NCI-H2171 (cell line): ENCODE data around the gene DNAH12.
"Not testable (repeated sequence)": the region's sequence is repeated elsewhere in the genome, so short reads cannot be mapped to it uniquely, and the experiment has no call there.

ENCODE experiments used
- DNase-seq: peaks from one replicate; lab custom pipeline; 2025; lab: John Stamatoyannopoulos, UW

DNAH12 gene

GRCh38 chr3:57402675-57403074 lies 141.5 kb downstream of the DNAH12 start:
- DNase-seq = no peak

GRCh38 chr3:57397175-57398026 lies 146.7 kb downstream of the DNAH12 start:
- DNase-seq = no peak

- no peak for DNase-seq
Observed at GRCh38 chr3:57393977-57394376, 150.2 kb downstream of the DNAH12 start.

- DNase-seq = no peak
Observed at GRCh38 chr3:57391767-57392166, 152.4 kb downstream of the DNAH12 start.

- no peak for DNase-seq
Observed at GRCh38 chr3:57389271-57389670, 154.9 kb downstream of the DNAH12 start.

GRCh38 chr3:57386307-57386706 lies 157.8 kb downstream of the DNAH12 start:
- DNase-seq = no peak

GRCh38 chr3:57385498-57385897 lies 158.6 kb downstream of the DNAH12 start:
- DNase-seq = no peak

- DNase-seq = no peak
Observed at GRCh38 chr3:57383838-57384237, 160.3 kb downstream of the DNAH12 start.

DNA sequence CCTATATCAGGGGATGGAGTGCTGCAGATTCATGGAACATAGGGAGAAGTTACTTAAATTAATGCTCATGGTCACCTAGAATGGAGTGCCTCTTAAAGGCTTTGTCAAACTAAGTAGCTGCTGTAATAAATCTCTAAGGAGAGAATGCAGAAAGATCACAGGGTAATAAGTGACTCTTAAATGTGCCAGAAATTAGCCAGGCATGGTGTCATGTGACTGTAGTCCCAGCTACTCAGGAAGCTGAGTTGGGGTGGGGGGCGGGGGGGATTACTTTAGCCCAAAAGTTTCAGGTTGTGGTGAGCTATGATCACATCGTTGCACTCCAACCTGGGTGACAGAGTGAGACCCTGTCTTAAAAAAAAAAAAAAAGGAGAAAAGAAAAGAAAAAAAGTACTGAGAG lies 160.7 kb downstream of the DNAH12 start:
- no peak for DNase-seq

- DNase-seq = no peak
Observed at GRCh38 chr3:57382933-57383332, 161.2 kb downstream of the DNAH12 start.

DNA sequence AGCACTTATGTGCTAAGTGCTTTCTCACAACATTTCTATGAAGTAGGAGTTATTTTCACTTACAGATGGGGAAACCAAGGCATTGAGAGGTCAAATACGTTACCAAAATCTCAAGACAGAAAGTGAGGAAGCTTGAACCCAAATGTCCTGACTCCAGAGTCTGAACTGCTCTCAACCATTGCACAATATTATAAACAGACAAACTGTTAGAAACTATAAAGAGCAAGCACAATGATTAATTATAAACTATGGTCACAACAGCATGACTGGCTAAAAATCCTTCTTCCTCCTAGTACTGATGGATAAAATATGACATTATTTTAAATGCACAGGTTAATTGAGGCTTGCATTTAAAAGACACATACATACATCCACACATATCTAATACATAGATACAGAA lies 173.8 kb downstream of the DNAH12 start:
- DNase-seq = no peak

DNA sequence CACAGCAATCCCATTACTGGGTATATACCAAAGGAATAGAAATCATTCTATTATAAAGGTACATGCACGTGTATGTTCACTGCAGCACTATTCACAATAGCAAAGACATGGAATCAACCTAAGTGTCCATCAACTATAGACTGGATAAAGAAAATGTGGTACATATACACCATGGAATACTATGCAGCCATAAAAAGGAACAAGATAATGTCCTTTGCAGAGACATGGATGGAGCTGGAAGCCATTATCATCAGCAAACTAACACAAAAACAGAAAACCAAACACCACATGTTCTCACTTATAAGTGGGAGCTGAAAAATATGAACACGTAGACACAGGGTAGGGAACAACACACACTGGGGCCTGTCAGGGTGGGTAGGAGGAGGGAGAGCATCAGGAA lies 179.1 kb downstream of the DNAH12 start:
- DNase-seq = not testable (repeated sequence)

DNA sequence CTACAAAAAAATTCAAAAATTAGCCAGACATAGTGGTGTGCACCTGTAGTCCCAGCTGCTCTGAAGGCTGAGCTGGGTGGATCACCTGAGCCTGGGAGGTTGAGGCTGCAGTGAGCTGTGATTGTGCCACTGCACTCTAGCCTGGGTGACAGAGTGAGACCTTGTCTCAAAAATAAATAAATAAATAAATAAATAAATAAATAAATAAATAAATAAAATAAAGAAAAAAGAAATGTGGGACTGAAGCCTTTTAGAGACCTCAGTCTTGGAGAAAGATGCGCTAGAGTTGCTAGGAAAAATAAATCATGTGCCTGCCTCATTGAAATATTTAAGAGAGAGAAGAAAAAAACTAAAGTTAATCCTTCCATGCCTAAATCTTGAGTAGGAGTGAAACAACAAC lies 187.9 kb downstream of the DNAH12 start:
- DNase-seq = not testable (repeated sequence)

DNA sequence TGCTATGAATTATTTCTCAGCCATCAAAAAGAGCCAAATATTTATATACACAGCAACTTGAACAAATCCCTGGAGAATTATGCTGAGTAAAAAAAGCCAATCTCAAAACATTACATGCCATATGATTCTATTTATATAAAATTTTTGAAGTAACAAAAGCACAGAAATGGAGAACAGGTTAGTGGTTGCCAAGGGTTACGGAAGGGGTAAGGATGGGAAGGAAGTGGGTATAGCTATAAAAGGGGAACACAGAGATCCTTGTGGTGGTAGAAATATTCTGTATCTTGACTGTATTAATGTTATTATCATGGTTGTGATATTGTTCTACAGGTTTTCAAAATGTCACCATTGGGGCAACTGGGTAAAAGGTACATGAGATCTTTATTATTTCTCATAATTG lies 189.4 kb downstream of the DNAH12 start:
- no peak for DNase-seq

GRCh38 chr3:57350271-57350670 lies 193.9 kb downstream of the DNAH12 start:
- no peak for DNase-seq

DNA sequence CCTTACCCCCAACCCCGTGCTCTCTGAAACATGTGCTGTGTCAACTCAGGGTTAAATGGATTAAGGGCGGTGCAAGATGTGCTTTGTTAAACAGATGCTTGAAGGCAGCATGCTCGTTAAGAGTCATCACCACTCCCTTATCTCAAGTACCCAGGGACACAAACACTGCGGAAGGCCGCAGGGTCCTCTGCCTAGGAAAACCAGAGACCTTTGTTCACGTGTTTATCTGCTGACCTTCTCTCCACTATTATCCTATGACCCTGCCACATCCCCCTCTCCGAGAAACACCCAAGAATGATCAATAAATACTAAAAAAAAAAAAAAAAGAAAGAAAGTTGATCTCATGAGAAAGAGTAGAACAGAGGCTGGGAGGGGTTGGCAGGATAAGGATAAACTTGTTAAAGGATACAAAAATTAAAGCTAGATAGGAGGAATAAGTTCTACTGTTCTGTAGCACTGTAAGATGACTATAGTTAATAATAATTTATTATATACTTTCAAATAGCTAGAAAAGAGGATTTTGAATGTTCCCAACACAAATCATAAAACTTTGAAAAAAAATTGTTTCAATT lies 205.0 kb downstream of the DNAH12 start:
- not testable (repeated sequence) for DNase-seq

GRCh38 chr3:57338272-57339070 lies 205.7 kb downstream of the DNAH12 start:
- not testable (repeated sequence) for DNase-seq

- no peak for DNase-seq
Observed at GRCh38 chr3:57335283-57335938, 208.7 kb downstream of the DNAH12 start.

DNA sequence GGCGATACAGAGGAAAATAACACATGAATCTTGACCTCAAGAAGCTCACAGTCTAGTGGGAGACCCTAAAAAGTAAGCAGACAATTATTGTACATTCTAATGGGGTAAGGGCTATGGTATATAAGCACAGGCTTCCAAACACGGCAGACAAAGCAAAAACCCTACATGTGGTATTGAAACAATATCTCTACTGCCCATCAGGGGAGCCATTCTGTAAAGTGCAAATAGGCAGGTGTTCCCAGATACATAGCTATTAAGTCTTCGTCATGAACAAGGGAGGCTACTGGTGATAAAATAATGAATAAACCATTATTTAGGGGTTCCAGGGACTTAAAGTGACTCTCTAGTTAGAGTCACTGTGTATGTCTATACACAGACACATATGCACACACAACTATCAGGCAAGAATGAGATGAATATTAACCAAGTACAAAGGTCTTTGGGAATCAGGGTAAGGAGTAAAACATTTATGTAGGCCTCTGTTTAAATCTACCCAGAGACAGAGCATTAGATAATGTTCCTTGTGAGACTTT lies 213.0 kb downstream of the DNAH12 start:
- DNase-seq = no peak

DNA sequence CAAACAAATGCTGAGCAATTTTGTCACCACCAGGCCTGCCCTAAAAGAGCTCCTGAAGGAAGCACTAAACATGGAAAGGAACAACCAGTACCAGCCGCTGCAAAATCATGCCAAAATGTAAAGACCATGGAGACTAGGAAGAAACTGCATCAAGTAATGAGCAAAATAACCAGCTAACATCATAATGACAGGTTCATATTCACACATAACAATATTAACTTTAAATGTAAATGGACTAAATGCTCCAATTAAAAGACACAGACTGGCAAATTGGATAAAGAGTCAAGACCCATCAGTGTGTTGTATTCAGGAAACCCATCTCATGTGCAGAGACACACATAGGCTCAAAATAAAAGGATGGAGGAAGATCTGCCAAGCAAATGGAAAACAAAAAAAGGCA lies 217.6 kb downstream of the DNAH12 start:
- DNase-seq = not testable (repeated sequence)

DNA sequence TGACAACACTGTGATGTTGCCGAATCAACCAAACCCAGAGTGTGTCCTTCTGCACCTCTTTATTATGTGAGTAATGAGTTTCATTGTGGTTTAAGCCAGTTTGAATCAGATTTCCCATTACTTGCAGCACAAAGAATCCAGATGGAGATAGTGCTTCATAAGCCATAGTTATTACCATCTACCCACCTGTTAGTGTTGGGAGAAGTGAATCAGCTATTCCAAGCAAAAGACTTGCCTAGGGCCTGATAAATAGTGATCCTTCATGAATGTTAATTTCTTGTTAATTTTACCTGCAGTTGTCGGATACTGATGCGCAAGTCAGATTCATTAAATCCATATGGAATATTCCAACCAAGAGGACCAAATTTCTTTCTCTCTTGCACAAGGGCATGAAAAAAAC lies 229.9 kb downstream of the DNAH12 start:
- no peak for DNase-seq

DNA sequence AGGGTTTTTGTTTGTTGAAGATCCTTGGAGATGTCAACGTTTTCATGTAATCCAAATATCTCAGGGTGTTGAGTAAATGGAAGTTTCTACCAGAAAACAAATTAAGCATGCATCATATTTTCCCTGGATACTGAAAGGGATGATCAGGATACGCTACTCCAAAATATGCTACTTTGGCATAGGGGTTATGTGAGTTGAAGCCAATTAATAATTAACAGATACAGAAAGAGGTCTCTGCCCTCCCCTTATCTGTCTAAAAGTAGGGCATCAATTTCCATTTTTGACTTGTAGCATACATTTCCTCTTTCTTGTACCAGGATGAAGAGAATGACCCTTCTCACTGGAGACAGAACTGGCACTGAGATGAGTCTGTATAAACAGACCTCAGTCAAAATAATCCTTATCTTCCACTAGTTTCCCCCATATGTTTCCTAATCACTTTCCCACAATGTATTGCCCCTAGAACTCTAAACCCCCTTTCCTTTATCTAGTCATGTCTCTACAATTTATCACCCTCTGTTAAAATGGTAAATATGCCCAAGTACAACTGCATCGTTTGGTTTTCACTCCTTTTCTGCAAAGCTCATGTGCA lies 234.3 kb downstream of the DNAH12 start:
- DNase-seq = no peak
